Stimulated activated CD8-positive, alpha-beta memory T cell treated with anti-CD3 and anti-CD28 coated beads, Interleukin-12 subunit alpha, Interleukin-12 subunit beta, amount 100 ng/mL, for 24 hours (primary cell): ENCODE results near the gene MAGEB17.

Experiments used
- DNase-seq: peaks from one replicate; pipeline ENCODE4 v3.0.0-alpha.2; 2020; ENCODE audit errors: extremely low read depth

The MAGEB17 gene

DNA sequence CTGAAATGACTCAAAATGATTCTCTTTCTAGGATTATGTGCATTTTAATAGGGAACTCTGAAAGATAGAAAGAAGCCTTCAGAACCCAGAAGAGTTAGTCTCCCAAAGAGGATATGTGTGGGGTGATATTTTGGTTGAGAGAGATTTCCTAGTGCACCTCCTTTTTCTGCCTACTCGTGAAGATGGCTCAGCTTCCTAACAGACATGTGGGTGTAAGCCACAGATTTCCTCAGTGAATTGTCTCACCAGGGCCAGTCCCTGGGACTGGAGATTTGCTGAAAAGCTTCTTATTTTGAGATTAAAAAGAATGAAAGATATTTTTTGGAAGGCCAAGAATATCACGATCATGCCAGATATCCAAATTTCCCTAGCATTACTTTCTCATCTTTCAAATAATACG is 42.8 kb downstream of the MAGEB17 start:
- DNase-seq = no peak

DNA sequence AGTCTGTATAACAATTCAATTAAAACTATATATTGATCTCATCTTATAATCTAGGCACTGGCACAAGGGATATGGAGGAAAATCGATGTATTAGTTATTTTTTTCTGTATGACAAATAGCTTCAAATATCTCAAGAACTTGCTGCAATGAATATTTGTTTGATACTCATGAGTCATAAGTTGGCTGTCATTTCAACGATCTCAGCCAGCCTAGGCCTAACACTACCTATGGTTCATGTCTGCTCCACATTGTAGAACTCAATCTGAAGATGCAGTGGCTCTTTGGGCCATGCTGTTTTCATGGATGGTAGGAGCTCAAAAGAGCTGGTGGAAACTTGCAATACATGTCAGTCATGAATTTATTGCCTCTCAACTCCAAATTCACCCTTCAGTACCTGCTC is 44.7 kb downstream of the MAGEB17 start:
- DNase-seq = no peak

DNA sequence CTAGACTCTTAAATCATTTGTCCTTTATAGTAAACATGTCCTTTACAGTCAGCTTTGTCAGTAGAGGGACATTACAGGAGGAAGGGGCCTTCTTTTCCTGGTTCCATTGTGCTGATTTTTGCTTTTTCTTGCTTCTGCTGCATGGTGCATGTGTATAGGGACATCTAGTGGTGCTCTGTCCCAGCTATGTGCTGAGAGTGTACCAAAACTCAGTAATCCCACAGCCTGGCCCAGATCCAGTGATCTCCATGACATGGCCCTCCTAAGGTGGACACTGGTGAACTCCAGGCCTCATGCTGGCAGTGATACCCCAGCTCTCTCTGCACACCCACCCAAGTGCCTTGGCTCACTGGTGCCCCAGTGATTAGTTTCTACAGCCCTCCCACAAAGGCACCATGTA is 45.2 kb downstream of the MAGEB17 start:
- DNase-seq = no peak

DNA sequence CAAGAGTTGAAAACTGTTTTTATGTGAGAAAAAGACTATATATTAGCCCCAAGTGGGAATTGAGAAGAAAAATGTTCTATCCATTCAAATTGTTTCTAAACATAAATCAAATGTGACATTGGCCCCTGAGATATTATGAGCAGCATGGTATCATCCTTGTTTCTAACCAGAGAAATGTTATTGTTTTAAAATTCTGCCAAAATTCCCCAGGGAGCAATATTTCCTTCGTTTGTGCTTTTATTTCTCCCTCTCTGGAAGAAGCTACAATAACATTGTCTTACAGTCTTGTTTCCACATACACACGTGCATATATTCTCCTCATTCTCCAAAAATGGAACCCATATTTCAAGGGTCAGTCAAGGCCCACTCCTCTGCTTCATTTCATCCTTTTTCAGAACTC is 46.7 kb downstream of the MAGEB17 start:
- DNase-seq = no peak

DNA sequence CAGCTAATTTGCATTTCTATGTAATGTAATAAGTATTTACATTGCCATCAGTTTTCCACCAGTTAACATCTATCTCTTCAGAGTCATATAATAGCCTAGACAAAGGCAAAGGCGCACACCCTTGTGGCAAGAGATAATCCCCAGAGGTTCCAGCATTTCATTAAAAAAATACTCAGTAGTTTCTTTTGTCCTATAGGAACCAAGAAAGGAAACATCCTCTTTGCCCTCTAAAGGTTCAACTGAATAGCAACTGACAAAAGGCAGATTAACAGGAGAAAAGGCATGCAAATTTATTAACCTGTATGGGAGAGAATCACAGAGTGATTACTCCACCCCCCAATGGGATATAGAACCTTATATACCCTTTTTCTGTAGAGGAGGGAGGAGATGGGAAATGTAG is 48.4 kb downstream of the MAGEB17 start:
- no peak for DNase-seq
